Coronary artery (tissue), 2 donors: ENCODE results near the gene ATIC.

Experiments used
- DNase-seq: peaks from one replicate; pipeline ENCODE4 v3.0.0-alpha.2; 2017; ENCODE audit warnings: low spot score
- H3K27ac ChIP-seq, 2 donors: fragments of 200-600 bp; sonication (generic); one replicate each; pipeline ENCODE4 v1.5.1; 2016 to 2019
- H3K4me3 ChIP-seq: fragments of 200-600 bp; sonication (generic); 2 replicates; pipeline ENCODE4 v1.5.1; 2016; ENCODE audit warnings: mild to moderate bottlenecking, moderate library complexity
- TF ChIP-seq, protein P1 (sequence below): fragments of 200-600 bp; sonication (generic); IDR thresholded peaks from one replicate; pipeline ENCODE4 v1.5.1; 2019; ENCODE audit warnings: antibody characterized with exemption

ATIC gene

DNA sequence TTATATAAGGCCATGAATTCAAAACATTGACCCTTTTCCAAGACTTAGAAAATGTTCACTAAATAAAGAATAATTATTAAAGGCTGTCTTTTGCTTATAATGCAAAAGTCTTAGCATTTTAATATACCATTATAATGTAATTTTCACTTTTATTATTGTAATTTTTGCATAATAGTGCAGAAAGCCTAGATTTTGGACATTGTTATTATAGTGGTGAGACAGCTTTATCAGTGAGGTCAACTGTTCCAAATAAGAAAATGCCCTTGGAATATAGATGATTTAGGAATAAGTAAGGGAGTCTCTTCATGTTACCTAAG, 56.6 kb downstream of the ATIC start:
- no peak for DNase-seq
- Histone ChIP-seq H3K4me3 (no peak overlapping the region), H3K27ac (no peak overlapping the region)
- TF ChIP-seq, protein P1, sequence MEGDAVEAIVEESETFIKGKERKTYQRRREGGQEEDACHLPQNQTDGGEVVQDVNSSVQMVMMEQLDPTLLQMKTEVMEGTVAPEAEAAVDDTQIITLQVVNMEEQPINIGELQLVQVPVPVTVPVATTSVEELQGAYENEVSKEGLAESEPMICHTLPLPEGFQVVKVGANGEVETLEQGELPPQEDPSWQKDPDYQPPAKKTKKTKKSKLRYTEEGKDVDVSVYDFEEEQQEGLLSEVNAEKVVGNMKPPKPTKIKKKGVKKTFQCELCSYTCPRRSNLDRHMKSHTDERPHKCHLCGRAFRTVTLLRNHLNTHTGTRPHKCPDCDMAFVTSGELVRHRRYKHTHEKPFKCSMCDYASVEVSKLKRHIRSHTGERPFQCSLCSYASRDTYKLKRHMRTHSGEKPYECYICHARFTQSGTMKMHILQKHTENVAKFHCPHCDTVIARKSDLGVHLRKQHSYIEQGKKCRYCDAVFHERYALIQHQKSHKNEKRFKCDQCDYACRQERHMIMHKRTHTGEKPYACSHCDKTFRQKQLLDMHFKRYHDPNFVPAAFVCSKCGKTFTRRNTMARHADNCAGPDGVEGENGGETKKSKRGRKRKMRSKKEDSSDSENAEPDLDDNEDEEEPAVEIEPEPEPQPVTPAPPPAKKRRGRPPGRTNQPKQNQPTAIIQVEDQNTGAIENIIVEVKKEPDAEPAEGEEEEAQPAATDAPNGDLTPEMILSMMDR = no peak

DNA sequence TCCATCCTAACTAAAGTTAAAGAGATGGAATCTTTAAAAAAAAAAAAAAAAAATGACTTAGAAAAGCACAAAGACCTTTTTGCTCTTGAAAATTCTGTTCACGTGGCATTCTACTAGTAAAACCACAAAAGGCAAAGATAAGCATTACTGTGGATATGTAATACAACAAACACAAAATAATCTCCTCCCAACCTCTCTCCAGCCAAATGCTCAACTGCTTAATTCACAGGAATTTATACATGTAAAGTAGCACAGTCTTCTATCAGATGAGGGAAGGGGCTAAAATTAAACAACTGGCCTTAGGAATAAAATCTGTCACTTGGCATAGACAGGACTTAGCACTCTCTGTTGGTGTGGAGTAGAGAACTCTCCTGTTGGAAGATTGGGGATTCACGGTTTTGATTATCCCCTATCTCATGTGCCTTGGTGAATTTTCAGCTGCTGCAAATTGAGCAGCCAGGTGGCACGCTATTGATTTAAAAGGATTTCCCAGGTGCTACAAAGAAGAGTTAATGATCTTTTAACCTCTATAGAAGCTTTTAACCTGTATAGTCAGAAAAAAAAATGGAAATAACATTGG, 57.4 kb downstream of the ATIC start:
- Histone ChIP-seq H3K4me3 (no peak overlapping the region), H3K27ac (no peak overlapping the region)
- TF ChIP-seq, protein P1 = no peak
- no peak for DNase-seq

DNA sequence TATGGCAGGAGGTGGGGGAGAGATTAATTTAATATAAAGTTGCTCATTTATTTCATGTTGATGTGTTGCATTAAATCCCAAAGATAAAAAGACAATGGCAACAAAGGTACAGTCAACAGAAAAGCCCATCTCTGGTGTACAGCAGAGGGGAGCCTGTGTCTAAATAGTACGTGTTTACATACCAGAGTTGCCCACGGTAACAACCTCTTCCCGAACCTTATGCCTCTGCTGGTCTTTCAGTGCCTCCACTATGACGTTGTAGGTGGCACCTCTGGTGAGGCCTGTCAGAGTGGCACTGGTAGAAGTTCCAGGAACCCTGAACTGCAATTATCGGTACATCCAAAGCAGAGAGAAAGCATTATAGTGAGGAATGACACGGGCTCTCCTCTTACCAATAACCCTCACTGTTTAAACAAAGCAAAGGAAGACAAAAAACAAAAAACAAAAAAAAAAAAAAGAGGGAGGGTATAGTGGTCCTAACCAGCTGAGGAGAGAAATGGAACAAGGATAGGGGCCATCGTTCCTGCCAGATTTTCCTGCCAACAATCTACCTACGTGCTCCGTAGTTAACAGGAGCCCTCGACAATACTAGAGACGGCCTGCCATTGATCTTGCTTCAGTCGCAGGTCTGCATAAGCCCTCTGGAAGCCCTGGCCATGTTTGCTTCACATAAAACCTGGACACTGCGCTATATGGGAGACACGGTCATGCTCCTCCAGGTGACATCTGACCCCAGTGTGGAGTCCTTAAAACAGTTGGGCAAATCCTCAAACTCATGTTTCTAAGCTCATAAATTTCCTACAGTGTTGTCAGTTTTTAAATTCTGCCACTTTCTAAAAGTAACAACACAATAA, 58.5 kb downstream of the ATIC start:
- TF ChIP-seq, protein P1 = no peak
- DNase-seq = no peak
- no peak overlapping the region for H3K27ac ChIP-seq
- no peak overlapping the region for H3K4me3 ChIP-seq

DNA sequence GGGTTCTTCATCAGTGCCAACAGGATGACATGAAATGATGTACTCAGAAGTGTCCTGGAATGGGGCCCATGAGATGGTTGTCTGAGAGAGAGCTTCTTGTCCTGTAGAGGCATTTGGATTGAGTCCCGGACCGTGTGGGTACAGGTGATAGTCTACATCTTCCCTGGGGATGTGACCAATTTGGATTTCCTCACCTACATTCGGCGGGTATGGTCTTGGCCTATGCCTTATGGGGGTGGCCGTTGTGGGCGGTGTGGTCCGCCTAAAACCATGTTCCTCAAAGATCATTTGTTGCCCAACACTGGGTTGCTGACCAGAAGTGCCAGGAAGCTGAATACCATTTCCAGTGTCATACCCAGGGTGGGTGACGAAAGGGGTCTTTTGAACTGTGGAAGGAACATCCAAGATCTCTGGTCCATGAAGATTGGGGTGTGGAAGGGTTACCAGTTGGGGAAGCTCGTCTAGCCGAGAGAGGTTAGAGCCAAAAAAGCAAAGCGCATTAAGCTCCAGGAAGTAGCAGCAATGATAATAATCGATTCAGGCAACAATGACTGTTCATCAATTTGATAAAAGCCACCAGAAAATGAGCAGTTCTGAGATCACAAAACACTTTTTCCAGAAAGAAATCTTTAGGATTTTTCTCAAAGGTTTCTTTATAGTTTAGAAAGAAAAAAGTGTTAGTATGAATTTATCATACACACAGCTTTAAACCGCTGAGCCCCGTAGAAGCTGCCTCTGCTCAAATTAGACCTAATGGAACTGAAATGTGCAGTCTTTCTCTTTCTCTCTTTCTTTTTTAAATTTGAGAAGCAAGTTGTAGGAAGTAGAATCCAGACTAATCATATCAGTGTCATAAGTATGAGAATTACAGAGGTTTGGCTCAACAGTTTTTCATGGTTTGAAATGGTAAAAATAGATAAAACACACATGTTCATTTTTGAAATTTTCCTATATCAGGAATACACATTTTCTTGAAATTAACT, 60.3 kb downstream of the ATIC start:
- TF ChIP-seq, protein P1 = no peak
- Histone ChIP-seq H3K4me3 (no peak overlapping the region), H3K27ac (no peak overlapping the region)
- no peak for DNase-seq

DNA sequence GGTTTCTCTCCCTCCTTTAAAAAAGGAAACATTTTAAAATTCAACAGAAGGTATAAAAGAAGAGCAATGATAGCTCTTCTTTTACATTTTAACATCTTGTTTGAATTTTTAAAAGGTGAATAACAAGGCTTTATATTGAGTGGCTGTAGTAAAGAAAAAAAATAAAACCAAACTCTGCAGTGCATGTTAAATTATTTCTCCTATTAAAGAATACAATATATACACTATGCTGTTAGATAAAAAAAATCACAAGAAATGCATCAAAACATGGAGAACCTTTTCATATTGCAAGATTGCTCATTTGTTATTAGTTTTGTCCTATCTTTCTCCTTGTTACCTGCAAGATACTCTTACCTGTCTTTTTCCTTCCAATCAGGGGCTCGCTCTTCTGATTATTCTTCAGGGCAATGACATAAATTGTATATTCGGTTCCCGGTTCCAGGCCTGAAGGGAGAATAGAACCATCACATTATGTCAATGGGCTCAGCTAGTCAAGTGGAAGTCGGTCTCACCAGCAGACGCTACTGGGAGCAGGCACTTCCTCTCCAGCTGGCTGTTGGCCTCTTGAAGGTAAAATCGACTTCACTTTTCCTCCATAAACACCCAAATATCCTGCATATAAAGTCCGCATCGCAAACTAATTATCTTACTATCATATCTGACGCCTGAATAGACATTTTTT, 61.2 kb downstream of the ATIC start:
- TF ChIP-seq, protein P1 = no peak
- no peak for DNase-seq
- Histone ChIP-seq H3K4me3 (no peak overlapping the region), H3K27ac (no peak overlapping the region)

DNA sequence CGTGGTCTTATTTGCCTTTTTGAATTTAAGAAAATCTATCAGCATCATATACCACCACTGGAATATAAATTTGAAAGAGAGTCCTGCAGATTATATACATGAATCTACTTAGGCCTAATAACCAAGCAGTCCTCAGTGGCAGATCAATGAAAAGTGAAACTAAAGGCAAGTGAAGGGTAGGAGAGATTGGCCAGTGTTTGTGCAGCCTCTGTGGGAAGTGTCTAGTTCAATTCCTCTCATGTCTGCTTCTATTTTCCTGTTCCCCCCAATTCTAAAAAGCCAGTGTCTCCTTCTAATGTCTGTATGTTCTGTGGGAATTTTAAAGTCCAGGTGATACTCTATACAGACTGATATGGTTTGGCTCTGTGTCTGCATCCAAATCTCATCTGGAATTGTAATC, 62.1 kb downstream of the ATIC start:
- DNase-seq = no peak
- Histone ChIP-seq H3K27ac (no peak overlapping the region), H3K4me3 (no peak overlapping the region)
- TF ChIP-seq, protein P1 = no peak
